HG03571 (cell line): ENCODE data around the gene LGALS3BP.
A peak's percentile ranks its signal among the peaks of the same experiment; 100 is the strongest.

Experiments
- ATAC-seq: cut with Tn5 transposase; IDR thresholded peaks from one replicate; pipeline ENCODE4 v1.9.1; 2021; ENCODE audit not compliant: unreplicated experiment

LGALS3BP gene

DNA sequence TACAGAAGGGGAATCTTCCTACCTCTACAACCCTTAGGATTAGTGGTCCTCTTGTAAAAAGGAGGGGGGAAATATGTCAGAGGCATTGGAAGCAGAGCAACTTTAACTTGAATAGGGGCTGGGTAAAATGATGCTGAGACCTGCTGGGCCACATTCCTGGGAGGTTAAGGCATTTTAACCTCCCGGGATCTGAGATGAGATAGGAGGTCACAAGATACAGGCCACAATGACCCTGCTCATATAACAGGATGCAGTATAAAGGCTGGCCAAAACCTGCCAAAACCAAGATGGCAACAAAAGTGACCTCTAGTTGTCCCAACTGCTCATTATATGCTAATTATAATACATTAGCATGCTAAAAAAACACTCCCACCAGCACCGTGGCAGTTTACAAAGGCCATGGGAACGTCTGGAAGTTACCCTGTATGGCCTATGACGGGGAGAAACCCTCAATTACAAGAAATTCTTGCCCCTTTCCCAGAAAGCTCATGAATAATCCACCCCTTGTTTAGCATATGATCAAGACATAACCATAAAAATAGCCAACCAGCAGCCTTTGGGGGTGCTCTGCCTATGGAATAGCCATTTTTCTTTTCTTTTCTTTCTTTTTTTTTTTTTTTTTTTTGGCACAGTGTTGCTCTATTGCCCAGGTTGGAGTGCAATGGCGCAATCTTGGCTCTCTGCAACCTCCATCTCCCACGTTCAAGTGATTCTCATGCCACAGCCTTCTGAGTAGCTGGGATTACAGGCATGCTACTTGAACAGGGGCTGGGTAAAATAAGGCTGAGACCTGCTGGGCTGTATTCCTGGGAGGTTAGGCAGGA is 38.0 kb upstream of the LGALS3BP start:
- no peak for ATAC-seq

GRCh38 chr17:79014158-79014758 is 34.5 kb upstream of the LGALS3BP start:
- no peak for ATAC-seq

GRCh38 chr17:79012563-79013134 is 32.9 kb upstream of the LGALS3BP start:
- ATAC-seq = no peak

- no peak for ATAC-seq
Observed at GRCh38 chr17:79011451-79012147, 31.9 kb upstream of the LGALS3BP start.

- ATAC-seq = no peak
Observed at GRCh38 chr17:79010304-79010646, 30.6 kb upstream of the LGALS3BP start.

- ATAC-seq = peak; percentile 79
Observed at GRCh38 chr17:79009397-79010303, 29.9 kb upstream of the LGALS3BP start, which contains the start of gene CANT1. Gene CANT1, minus strand, starts transcription at chr17:79009764. Its CDS starts 12,142 bp downstream, at chr17:78997622.

DNA sequence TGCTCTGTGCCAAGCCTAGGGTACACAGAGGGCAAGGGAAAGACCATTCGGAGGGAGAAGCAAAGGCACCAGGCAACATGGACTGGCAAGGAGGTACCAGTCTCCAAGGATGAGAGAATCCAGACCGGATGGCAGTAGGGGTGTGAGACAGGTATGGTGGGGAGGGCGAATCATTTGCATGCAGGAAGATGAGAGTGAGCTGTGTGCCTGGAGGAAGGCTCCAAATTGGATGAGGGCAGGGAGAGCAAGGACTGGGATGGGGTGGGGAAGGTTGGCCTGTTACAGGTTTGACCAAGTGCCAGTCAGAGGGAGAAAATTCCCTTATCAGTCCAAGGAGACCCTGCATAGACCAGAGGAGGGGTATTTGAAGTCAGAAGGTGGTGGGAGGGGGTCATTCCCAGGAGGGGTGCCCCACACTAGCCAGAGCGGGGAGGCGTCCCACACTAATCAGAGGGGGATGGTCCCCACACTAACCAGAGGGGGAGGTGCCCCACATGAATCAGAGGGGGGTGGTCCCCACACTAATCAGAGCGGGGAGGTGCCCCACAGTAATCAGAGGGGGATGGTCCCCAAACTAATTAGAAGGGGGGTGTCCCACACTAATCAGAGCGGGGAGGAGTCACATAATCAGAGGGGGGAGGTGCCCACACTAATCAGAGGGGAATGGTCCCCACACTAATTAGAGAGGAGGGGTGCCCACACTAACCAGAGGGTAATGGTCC is 29.1 kb upstream of the LGALS3BP start:
- ATAC-seq = no peak

DNA sequence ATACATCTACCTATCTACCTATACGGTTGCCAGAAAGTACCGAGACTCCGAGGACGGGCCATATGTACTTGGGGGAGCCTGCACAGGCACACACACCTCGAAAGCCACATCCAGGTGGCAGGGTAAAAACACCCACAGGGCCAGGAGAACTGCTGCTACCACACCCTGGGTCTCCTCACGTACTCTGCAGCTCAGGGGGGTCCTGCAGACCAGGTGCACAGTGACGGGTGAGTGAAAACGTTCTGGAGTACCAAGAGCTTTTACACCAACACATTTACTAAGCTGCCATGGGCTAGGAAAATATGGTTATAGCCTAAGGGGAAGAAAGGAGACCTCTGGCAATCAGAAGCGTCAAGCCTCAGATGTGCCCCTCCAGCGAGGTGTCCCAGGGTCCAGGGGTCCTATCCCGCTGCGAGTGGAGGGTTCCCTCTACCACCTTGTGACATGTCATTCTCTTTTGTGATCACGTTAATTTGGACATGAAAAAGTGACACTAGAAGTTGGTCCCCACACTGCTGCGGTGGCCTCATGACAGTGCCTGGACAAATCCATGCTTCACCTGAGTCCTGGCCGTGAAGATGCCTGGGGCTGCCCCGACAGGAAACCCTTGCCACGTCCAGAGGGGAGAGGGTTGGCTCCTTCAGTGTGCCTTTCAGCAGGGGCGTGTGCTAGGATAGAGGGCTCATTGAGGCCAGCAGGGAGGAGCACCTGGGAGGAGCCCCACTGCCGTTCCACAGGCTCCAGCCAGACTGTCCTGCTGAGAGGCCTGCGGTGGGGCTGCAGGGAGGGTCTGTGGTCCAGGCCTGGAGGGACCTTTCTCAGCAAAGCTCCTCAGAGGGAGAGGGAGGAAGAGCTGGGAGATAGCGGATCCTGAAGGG is 28.0 kb upstream of the LGALS3BP start:
- no peak for ATAC-seq

GRCh38 chr17:79006794-79007503 is 27.2 kb upstream of the LGALS3BP start:
- no peak for ATAC-seq

DNA sequence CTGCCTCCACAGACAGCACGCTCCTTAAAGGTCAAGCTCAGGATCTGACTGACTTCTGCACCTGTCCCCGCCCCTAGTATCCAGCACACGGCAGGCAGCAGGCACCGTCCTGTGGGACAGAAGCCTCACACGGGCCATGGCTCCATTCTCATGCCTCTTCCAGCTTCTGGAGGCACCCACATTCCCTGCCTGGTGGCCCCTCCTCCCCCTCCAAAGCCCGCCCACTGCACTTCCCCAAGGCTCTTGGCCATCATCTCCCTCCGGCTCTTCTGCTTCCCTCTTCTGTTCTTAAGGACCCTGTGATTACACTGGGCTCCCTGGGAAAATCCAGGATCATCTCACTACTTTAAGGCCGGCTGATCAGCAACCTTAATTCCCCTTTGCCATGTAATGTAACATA is 26.3 kb upstream of the LGALS3BP start:
- ATAC-seq = no peak

DNA sequence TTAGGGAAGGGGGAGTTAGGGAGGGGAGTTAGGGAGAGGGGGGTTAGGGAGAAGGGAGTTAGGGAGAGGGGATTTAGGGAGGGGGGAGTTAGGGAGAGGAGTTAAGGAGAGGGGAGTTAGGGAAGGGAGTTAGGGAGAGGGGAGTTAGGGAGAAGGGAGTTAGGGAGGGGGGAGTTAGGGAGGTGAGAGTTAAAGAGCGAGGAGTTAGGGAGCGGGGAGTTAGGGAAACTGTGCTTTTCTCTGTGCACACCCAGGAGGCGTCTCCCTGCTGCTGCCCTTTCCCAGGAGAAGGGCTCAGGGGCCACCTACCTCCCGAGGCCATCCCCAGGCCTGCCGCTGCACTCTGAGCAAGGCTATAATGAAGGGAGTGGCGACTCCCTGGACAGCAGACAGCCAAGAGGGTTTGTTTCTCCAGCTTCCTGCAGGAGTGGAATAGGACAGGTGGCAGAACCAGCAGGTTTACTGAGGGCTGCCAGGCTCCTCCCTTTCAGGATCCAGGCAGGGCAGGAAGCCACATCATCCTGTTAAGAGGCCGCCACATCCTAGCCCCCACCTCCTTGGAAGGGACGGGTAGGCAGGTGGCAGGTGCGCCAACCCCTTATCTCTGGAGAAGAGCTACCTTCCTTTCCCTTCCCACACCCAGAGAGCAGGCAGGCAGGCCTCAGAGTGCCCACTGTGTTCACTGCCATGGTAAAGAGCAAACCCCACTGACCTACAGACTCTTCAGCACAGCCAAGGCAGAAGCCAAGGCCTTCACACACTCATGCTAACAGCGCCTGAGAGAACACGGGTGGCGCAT is 25.5 kb upstream of the LGALS3BP start:
- no peak for ATAC-seq

GRCh38 chr17:79003661-79004411 is 24.1 kb upstream of the LGALS3BP start:
- ATAC-seq = no peak

DNA sequence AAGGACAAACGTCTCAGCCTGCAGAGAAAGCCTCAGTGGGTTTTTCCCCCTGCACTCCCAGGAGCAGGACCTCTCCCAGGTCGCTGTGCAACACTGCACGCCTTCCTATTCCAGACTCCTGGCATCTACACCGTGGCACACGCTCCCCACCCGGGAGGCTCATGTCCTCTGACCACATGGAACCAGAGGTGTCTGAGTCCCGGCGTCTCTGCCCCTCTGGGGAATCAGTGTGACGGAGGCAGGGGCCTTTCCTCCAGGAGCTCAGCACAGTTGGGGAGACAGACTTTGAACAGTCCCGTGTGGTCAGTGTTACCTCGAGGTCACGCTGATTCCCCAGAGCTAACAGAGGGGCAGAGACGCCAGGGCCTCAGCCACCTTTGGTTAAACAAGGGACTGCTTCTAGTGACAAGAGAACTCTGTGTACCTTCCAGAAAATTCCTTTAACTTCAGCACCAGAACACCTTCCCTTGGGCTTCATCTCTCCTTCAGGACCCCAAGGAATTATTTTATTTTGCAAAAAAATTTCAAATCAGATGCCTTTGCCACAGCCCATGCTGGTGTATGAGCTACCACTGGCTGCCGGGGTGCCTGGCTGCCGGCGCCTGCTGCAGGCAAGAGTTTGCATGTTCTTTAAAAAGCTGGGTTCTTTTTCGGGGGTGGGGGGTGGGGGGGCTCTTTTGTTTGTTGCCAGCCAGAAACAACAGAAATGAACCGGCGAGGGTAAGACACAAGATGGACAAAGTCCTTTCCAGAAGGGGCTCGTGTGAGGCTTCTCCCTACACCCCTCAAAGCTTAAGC is 23.3 kb upstream of the LGALS3BP start:
- ATAC-seq = no peak

- ATAC-seq = no peak
Observed at GRCh38 chr17:79002291-79002690, 22.6 kb upstream of the LGALS3BP start.

- no peak for ATAC-seq
Observed at GRCh38 chr17:79001190-79002020, 21.7 kb upstream of the LGALS3BP start.
